Gastroesophageal sphincter (tissue), 4 donors: ENCODE results near the gene TENT5C. TPM values are rescaled to one million over a fixed set of nuclear protein-coding genes. Genes with fewer than 3 reads are reported as not detected.

Experiments
- ATAC-seq: fragments of 150-250 bp; one replicate; pipeline ENCODE4 v1.9.1; 2016; ENCODE audit warnings: mild to moderate bottlenecking, moderate library complexity
- H3K27ac ChIP-seq, 4 donors: fragments of 200-600 bp; sonication (generic) in 3 of 4; 1 replicate in 3 of 4; 2 replicates in 1 of 4; pipeline ENCODE4 v1.5.1; 2016 to 2019
- H3K27me3 ChIP-seq: fragments of 200-600 bp; sonication (generic); one replicate; pipeline ENCODE4 v1.5.1; 2019
- H3K36me3 ChIP-seq, 2 donors: fragments of 200-600 bp; sonication (generic); one replicate each; pipeline ENCODE4 v1.5.1; 2019; ENCODE audit warnings: control low read depth in 1 of 2
- H3K4me1 ChIP-seq, 3 donors: fragments of 200-600 bp; sonication (generic); 1 replicate in 2 of 3; 2 replicates in 1 of 3; pipeline ENCODE4 v1.5.1; 2016 to 2019; ENCODE audit warnings: control low read depth in 2 of 3
- H3K4me3 ChIP-seq, 2 donors: fragments of 200-600 bp; sonication (generic); one replicate each; pipeline ENCODE4 v1.5.1; 2019; ENCODE audit warnings: mild to moderate bottlenecking in 1 of 2, moderate library complexity in 1 of 2
- H3K9me3 ChIP-seq, 3 donors: fragments of 200-600 bp; sonication (generic); one replicate each; pipeline ENCODE4 v1.5.1; 2017 to 2019; ENCODE audit warnings: control low read depth in 2 of 3
- EP300 ChIP-seq: sonication (generic); formaldehyde crosslinking; IDR thresholded peaks from one replicate; pipeline ENCODE4 v1.6.1; 2017; ENCODE audit warnings: antibody characterized with exemption, mild to moderate bottlenecking
- POLR2A ChIP-seq, 2 donors: fragments of 450-650 bp; IDR thresholded peaks; one replicate each; pipeline ENCODE4 v1.6.1; 2017; ENCODE audit warnings: antibody characterized with exemption in 2 of 2, mild to moderate bottlenecking in 2 of 2, moderate library complexity in 1 of 2
- POLR2AphosphoS5 ChIP-seq: sonication (generic); formaldehyde crosslinking; IDR thresholded peaks from one replicate; pipeline ENCODE4 v1.6.1; 2017; ENCODE audit warnings: antibody characterized with exemption
- WGBS, 2 donors: methylation state at CpG; one replicate each; pipeline ENCODE4 v1.1.5; 2018; ENCODE audit warnings: low coverage in 1 of 2; 5-methylcytosine and 5-hydroxymethylcytosine counted together
- total RNA-seq, 4 donors: library from RNA; depleted of rRNA; stranded (reverse); fragments of >200 nt; gene quantifications; one replicate each; pipeline ENCODE4 v1.1.0, GENCODE V29; 2016
- TF ChIP-seq, protein P1 (sequence below), 4 experiments: fragments of 200-600 bp in 2 of 4; fragments of 450-650 bp in 2 of 4; sonication (generic) in 1 of 4; IDR thresholded peaks; one replicate each; pipeline ENCODE4 v1.5.1; 2017 to 2019; ENCODE audit warnings: antibody characterized with exemption in 4 of 4, mild to moderate bottlenecking in 2 of 4, moderate library complexity in 2 of 4

The TENT5C gene
- total RNA-seq, 4 donors from 2014 or later = 1.5 to 6.1 (median 3.2) TPM

DNA sequence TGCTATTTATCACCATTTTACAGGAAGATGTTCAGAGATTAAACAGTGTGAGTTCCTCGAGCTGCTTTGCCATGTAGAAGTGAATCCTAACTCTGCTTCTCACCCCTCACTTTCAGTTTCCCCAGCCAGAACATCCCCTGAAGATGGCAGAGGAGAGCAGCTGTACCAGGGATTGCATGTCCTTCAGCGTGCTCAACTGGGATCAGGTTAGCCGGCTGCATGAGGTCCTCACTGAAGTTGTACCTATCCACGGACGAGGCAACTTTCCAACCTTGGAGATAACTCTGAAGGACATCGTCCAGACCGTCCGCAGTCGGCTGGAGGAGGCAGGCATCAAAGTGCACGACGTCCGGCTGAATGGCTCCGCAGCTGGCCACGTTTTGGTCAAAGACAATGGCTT is 16.9 kb downstream of the TENT5C start:
- H3K36me3 ChIP-seq = peaks cover 0 to 21% of the 10 kb centered on the region in 2 donors
- 44 to 78% methylated on average over 1 of the region's 14 CpGs for WGBS, 2 donors
- TF ChIP-seq, protein P1, sequence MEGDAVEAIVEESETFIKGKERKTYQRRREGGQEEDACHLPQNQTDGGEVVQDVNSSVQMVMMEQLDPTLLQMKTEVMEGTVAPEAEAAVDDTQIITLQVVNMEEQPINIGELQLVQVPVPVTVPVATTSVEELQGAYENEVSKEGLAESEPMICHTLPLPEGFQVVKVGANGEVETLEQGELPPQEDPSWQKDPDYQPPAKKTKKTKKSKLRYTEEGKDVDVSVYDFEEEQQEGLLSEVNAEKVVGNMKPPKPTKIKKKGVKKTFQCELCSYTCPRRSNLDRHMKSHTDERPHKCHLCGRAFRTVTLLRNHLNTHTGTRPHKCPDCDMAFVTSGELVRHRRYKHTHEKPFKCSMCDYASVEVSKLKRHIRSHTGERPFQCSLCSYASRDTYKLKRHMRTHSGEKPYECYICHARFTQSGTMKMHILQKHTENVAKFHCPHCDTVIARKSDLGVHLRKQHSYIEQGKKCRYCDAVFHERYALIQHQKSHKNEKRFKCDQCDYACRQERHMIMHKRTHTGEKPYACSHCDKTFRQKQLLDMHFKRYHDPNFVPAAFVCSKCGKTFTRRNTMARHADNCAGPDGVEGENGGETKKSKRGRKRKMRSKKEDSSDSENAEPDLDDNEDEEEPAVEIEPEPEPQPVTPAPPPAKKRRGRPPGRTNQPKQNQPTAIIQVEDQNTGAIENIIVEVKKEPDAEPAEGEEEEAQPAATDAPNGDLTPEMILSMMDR (IDR thresholded peaks at IDR 0.05) = no peak
- TF ChIP-seq POLR2AphosphoS5 = no peak
- TF ChIP-seq POLR2A (IDR thresholded peaks at IDR 0.05) = no peak
- TF ChIP-seq EP300 = no peak
- no peaks in the 10 kb centered on the region for H3K9me3 ChIP-seq
- no peak overlapping the region for H3K4me3 ChIP-seq
- H3K4me1 ChIP-seq = peaks cover 0 to 7% (median 0%) of the 10 kb centered on the region in 3 donors
- no peaks in the 10 kb centered on the region for H3K27me3 ChIP-seq
- H3K27ac ChIP-seq = no peak overlapping the region
- ATAC-seq = no peak

DNA sequence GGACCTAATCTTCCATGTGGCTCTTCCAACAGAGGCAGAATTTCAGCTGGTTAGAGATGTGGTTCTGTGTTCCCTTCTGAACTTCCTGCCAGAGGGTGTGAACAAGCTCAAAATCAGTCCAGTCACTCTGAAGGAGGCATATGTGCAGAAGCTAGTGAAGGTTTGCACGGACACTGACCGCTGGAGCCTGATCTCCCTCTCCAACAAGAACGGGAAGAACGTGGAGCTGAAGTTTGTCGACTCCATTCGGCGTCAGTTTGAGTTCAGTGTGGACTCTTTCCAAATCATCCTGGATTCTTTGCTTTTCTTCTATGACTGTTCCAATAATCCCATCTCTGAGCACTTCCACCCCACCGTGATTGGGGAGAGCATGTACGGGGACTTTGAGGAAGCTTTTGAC is 17.3 kb downstream of the TENT5C start:
- H3K27ac ChIP-seq = no peak overlapping the region
- H3K4me3 ChIP-seq = no peak overlapping the region
- WGBS, 2 donors = 75 to 88% methylated on average over 9 of the region's 9 CpGs
- TF ChIP-seq POLR2A (IDR thresholded peaks at IDR 0.05) (no peak), POLR2AphosphoS5 (no peak), EP300 (no peak)
- TF ChIP-seq, protein P1 (IDR thresholded peaks at IDR 0.05) = no peak
- peaks cover 0 to 4% (median 0%) of the 10 kb centered on the region in 3 donors for H3K4me1 ChIP-seq
- peaks cover 0 to 21% of the 10 kb centered on the region in 2 donors for H3K36me3 ChIP-seq
- no peak for ATAC-seq
- no peaks in the 10 kb centered on the region for H3K27me3 ChIP-seq
- H3K9me3 ChIP-seq = no peaks in the 10 kb centered on the region

DNA sequence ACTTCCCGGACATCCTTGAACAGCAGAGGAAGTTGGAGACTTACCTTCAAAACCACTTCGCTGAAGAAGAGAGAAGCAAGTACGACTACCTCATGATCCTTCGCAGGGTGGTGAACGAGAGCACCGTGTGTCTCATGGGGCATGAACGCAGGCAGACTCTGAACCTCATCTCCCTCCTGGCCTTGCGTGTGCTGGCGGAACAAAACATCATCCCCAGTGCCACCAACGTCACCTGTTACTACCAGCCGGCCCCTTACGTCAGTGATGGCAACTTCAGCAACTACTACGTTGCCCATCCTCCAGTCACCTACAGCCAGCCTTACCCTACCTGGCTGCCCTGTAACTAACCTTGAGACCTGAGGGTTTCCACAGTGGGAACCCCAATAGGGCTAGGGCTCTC is 17.9 kb downstream of the TENT5C start:
- H3K9me3 ChIP-seq = no peaks in the 10 kb centered on the region
- no peaks in the 10 kb centered on the region for H3K4me1 ChIP-seq
- WGBS, 2 donors = 97 to 98% methylated on average over 11 to 12 of the region's 13 CpGs
- no peak for TF ChIP-seq EP300
- no peak for TF ChIP-seq POLR2A (IDR thresholded peaks at IDR 0.05)
- TF ChIP-seq POLR2AphosphoS5 = no peak
- TF ChIP-seq, protein P1 (IDR thresholded peaks at IDR 0.05) = no peak
- H3K4me3 ChIP-seq = no peak overlapping the region
- H3K27ac ChIP-seq = no peak overlapping the region
- no peak for ATAC-seq
- H3K36me3 ChIP-seq = peaks cover 0 to 21% of the 10 kb centered on the region in 2 donors
- no peaks in the 10 kb centered on the region for H3K27me3 ChIP-seq

DNA sequence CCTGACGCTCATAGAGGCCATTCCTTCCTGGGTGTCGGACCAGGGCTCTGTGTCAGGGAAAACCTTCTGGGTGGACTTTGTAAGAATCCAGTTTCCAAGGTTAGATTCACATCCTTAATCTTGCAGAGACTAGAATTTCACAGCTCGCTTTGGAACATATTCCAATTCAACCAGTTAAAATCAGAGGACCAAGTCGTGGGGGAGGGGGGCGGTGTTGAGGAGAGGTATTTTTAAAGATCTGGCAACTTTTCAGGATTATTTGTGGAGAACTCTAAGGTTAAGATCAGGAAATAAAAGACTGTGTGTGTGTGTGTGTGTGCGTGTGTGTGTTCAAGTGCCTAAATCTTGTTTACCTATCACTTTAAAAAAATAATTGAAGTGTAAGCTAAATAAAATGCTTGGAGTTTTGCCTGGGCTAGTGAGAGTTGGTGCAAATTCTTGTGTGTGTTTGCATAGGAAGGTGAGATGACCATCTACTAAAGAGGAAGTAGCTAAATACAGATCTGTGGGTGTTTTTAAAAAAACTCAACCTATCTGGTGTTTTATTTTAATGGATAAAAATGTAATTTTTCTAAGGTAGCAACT is 21.8 kb downstream of the TENT5C start:
- 82 to 83% methylated on average over 4 to 6 of the region's 6 CpGs for WGBS, 2 donors
- no peak overlapping the region for H3K27ac ChIP-seq
- H3K9me3 ChIP-seq = no peaks in the 10 kb centered on the region
- TF ChIP-seq EP300 (no peak), POLR2AphosphoS5 (no peak), POLR2A (IDR thresholded peaks at IDR 0.05) (no peak)
- TF ChIP-seq, protein P1 (IDR thresholded peaks at IDR 0.05) = no peak
- H3K4me3 ChIP-seq = no peak overlapping the region
- ATAC-seq = no peak
- H3K36me3 ChIP-seq = peaks cover 0 to 18% of the 10 kb centered on the region in 2 donors
- H3K27me3 ChIP-seq = no peaks in the 10 kb centered on the region
- no peaks in the 10 kb centered on the region for H3K4me1 ChIP-seq

DNA sequence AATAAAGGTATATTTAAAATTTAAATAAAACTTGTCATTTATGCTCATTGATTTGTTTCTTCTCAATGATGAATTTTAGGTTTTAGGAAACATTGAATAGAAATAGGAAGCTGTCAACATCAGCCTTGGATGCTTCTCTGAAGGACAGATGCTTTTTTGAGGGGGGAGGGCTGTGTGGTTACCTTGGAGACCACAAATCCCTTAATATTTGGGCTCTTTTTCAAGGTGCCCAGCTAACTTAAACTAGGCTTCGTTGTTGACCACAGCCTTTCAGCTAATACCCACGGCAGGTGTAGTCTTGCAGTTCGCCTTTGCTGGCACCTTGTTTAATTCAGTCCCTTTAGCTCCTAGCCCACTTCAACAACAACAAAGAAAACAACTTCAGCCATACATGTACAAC is 22.5 kb downstream of the TENT5C start:
- no peak overlapping the region for H3K27ac ChIP-seq
- no peaks in the 10 kb centered on the region for H3K4me1 ChIP-seq
- no peaks in the 10 kb centered on the region for H3K9me3 ChIP-seq
- no peak for ATAC-seq
- 50 to 80% methylated on average over 1 to 3 of the region's 3 CpGs for WGBS, 2 donors
- H3K4me3 ChIP-seq = no peak overlapping the region
- no peaks in the 10 kb centered on the region for H3K27me3 ChIP-seq
- peaks cover 0 to 11% of the 10 kb centered on the region in 2 donors for H3K36me3 ChIP-seq
- TF ChIP-seq POLR2AphosphoS5 (no peak), POLR2A (IDR thresholded peaks at IDR 0.05) (no peak), EP300 (no peak)
- TF ChIP-seq, protein P1 (IDR thresholded peaks at IDR 0.05) = no peak
